Cerebellar nuclear complex (tissue), 1 donor: ENCODE measurements around the gene ZDHHC7.
"Not testable (repeated sequence)": the region's sequence is repeated elsewhere in the genome, so short reads cannot be mapped to it uniquely, and the experiment has no call there.

Experiments
- DNase-seq, 2 experiments: peaks; one replicate each; lab custom pipeline; 2025; lab: John Stamatoyannopoulos, UW

The ZDHHC7 gene

GRCh38 chr16:85010931-85011845 lies at the start of gene ZDHHC7:
TSS of gene ZDHHC7 (minus strand) at chr16:85011535. CDS start at chr16:84990618, 20,917 bp downstream.
- DNase-seq = peak in 1 of 2 experiments; percentile 44

- no peak for DNase-seq
Observed at GRCh38 chr16:85058909-85059308, 47.6 kb upstream of the ZDHHC7 start.

- peak in 1 of 2 experiments; percentile 39 for DNase-seq
Observed at GRCh38 chr16:85057948-85058347, 46.6 kb upstream of the ZDHHC7 start.

GRCh38 chr16:85057212-85057889 lies 46.0 kb upstream of the ZDHHC7 start:
- no peak for DNase-seq

GRCh38 chr16:85056211-85056748 lies 44.9 kb upstream of the ZDHHC7 start:
- DNase-seq = no peak

GRCh38 chr16:85055493-85056210 lies 44.3 kb upstream of the ZDHHC7 start:
- DNase-seq = no peak

- DNase-seq = no peak
Observed at GRCh38 chr16:85054948-85055492, 43.7 kb upstream of the ZDHHC7 start.

- DNase-seq = not testable (repeated sequence)
Observed at GRCh38 chr16:85054321-85054720, 43.0 kb upstream of the ZDHHC7 start.

GRCh38 chr16:85052536-85052935 lies 41.2 kb upstream of the ZDHHC7 start:
- DNase-seq = no peak

- no peak for DNase-seq
Observed at GRCh38 chr16:85051683-85052082, 40.3 kb upstream of the ZDHHC7 start.

- no peak for DNase-seq
Observed at GRCh38 chr16:85051067-85051581, 39.8 kb upstream of the ZDHHC7 start.

- DNase-seq = no peak
Observed at GRCh38 chr16:85049706-85050305, 38.5 kb upstream of the ZDHHC7 start.

- DNase-seq = peak; percentile 83 to 94
Observed at GRCh38 chr16:85048921-85049562, 37.7 kb upstream of the ZDHHC7 start.

GRCh38 chr16:85047867-85048455 lies 36.6 kb upstream of the ZDHHC7 start:
- no peak for DNase-seq

- no peak for DNase-seq
Observed at GRCh38 chr16:85046931-85047866, 35.9 kb upstream of the ZDHHC7 start.

GRCh38 chr16:85046472-85046916 lies 35.2 kb upstream of the ZDHHC7 start:
- DNase-seq = no peak

GRCh38 chr16:85045641-85046471 lies 34.5 kb upstream of the ZDHHC7 start:
- no peak for DNase-seq

GRCh38 chr16:85045077-85045476 lies 33.7 kb upstream of the ZDHHC7 start:
- no peak for DNase-seq
